Brain microvascular endothelial cell (primary cell): Measurements from ENCODE around the gene ZNF837.

Experiments used
- DNase-seq: peaks from one replicate; pipeline ENCODE4 v3.0.0-alpha.2; 2020
- H3K27ac ChIP-seq: fragments of 250-450 bp; sonication (Bioruptor Pico); 2 replicates; pipeline ENCODE4 v1.5.1; 2020; ENCODE audit warnings: mild to moderate bottlenecking, moderate library complexity
- H3K27me3 ChIP-seq: fragments of 250-450 bp; sonication (Bioruptor Pico); replicated peaks from 2 replicates; pipeline ENCODE4 v1.5.1; 2020; ENCODE audit warnings: mild to moderate bottlenecking
- H3K36me3 ChIP-seq: fragments of 250-450 bp; sonication (Bioruptor Pico); replicated peaks from 2 replicates; pipeline ENCODE4 v1.5.1; 2020; ENCODE audit warnings: mild to moderate bottlenecking
- H3K4me3 ChIP-seq: 2 replicates; pipeline ENCODE4 v1.5.1; 2011; ENCODE audit warnings: low read depth, mild to moderate bottlenecking, control low read depth, low read length, moderate library complexity
- in situ Hi-C: cut with HindIII; loops from 2 replicates; pipeline ENCODE4 v1.10.0; 2017; ENCODE audit warnings: low sequenced_read_pairs, low pct_ligation_motif_present
- TF ChIP-seq, protein P1 (sequence below): IDR thresholded peaks from 2 replicates; pipeline ENCODE4 v1.5.1; 2011; ENCODE audit warnings: low read depth, mild to moderate bottlenecking, moderate library complexity, low read length, control low read depth, inconsistent platforms; ENCODE audit errors: missing control alignments

ZNF837 gene

GRCh38 chr19:58319241-58319640 lies 61.6 kb downstream of the ZNF837 start:
- Histone ChIP-seq H3K4me3 (no peak overlapping the region), H3K36me3 (peaks cover 11% of the 10 kb centered on the region), H3K27ac (no peak overlapping the region), H3K27me3 (no peaks in the 10 kb centered on the region)
- in situ Hi-C loops: no loop called here
- TF ChIP-seq, protein P1, sequence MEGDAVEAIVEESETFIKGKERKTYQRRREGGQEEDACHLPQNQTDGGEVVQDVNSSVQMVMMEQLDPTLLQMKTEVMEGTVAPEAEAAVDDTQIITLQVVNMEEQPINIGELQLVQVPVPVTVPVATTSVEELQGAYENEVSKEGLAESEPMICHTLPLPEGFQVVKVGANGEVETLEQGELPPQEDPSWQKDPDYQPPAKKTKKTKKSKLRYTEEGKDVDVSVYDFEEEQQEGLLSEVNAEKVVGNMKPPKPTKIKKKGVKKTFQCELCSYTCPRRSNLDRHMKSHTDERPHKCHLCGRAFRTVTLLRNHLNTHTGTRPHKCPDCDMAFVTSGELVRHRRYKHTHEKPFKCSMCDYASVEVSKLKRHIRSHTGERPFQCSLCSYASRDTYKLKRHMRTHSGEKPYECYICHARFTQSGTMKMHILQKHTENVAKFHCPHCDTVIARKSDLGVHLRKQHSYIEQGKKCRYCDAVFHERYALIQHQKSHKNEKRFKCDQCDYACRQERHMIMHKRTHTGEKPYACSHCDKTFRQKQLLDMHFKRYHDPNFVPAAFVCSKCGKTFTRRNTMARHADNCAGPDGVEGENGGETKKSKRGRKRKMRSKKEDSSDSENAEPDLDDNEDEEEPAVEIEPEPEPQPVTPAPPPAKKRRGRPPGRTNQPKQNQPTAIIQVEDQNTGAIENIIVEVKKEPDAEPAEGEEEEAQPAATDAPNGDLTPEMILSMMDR: no peak
- DNase-seq: no peak

DNA sequence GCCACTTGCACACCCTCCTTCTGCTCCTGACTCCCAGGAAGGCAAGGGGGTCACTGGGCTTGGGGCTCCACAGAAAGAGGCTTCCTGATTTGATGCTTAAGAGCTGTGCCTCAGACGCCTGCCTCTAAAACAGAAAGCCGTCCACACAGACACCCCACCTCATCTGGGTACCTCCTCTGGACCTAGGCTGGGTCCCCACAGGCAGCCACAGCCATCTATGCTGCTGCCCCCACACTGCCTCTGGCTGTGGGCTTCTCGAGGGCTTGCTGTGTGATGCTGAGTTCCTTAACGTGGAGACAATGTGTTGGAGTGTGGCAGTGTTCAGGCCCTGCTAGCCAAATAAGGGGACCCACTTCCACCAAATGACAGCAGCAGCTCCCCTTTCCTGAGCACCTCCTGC lies 62.5 kb downstream of the ZNF837 start:
- Histone ChIP-seq H3K27me3 (no peaks in the 10 kb centered on the region), H3K4me3 (no peak overlapping the region), H3K36me3 (peaks cover 16% of the 10 kb centered on the region), H3K27ac (no peak overlapping the region)
- no peak for DNase-seq
- in situ Hi-C loops: no loop called here
- TF ChIP-seq, protein P1: no peak
